Stimulated activated CD8-positive, alpha-beta memory T cell treated with anti-CD3 and anti-CD28 coated beads, Interleukin-15, amount 100 ng/mL, for 48 hours (primary cell): ENCODE measurements around the gene TBC1D13.
"Not testable (repeated sequence)": the region's sequence is repeated elsewhere in the genome, so short reads cannot be mapped to it uniquely, and the experiment has no call there.

Experiments
- DNase-seq, 2 donors: peaks; one replicate each; pipeline ENCODE4 v3.0.0-alpha.2; 2020; ENCODE audit warnings: low read depth in 2 of 2

The TBC1D13 gene

DNA sequence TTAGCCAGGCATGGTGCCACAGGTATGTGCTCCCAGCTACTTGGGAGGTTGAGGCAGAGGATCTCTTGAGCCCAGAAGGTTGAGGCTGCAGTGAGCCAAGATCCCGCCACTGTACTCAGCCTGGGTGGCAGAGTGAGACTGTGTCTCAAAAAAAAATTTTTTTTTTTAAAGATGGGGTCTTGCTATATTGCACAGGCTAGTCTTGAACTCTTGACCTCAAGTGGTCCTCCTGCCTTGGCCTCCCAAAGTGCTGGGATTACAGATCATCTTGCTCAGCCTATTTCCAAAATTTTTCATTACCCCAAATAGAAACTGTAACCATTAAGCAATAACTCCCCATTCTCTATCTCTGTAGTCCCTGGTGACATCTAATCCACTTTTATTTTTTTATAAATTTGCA is 4.4 kb upstream of the TBC1D13 start:
- no peak for DNase-seq

DNA sequence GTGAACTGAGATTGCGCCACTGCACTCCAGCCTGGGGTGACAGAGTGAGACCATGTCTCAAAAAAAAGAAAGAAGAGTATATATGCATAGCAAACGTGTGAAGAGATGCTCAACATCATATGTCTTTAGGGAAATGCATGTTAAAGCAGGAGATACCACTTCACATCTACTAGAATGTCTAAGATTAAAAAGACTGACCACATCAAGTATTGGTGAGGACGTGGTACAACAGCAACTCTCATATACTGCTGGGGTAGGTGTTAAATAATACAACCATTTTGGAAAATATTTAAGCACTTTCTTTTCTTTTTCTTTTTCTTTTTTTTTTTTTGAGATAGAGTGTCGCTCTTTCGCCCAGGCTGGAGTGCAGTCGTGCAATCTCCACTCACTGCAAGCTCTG is 1.6 kb upstream of the TBC1D13 start:
- DNase-seq = no peak

DNA sequence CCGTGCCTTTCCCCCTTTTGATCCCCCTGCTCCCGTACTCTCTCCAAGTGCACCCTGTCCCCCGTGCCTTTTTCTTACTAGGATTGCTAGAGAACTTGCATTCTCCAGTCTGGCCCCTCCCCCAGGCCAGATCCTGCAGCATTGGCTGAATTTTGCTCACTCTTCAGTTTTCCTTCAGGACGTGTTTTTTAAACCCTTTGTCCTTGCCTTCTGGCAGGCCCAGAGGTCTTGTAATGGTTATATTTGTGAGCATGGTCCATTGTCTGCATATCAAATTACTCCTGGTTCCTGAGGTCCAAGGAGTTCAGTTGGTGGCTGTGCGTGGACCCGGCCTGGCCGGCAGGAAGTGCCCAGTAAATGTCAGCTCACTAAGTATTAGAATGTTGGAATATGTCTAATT is 606 bp downstream of the TBC1D13 start:
- DNase-seq = no peak

DNA sequence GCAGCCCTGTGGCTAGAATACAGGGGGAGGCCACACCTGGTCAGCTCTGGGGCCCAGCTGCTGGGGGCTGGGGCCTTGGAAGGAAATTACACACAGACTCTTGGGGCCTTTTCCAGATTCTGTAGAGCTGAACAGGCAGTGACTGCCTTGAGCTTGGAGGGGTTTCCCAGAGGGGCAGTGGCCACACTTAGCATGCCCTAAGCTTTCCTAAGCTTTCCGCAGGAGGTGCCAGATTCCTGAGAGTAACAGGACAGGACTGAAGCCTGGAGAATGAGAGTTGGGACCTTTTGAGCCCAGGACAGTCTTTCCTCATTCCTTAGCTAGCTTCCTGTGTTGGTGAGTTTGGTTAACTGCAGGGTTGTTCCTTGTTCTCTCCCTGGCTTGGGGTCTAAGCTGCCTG is 1.4 kb downstream of the TBC1D13 start:
- DNase-seq = no peak

- DNase-seq = no peak
Observed at GRCh38 chr9:128790536-128790935, 3.5 kb downstream of the TBC1D13 start.

DNA sequence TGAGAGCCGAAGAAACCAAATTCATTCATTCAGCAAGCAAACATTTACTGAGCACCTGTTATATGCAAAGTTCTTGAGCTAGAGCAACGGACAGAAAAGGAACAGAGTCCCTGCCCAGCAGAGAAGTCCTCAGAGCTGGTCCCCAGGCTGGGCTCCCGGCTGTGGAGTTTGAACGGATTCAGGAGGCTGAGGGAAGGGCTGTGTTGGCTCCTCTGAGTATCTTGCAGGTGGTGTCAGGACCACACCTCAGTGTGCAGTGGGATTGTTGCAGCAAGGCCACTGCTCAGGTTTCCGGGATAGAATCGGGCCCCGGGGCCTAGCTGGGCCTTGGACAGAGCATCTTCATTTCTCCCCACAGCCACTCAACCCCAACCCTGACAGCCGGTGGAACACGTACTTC is 5.1 kb downstream of the TBC1D13 start:
- no peak for DNase-seq

DNA sequence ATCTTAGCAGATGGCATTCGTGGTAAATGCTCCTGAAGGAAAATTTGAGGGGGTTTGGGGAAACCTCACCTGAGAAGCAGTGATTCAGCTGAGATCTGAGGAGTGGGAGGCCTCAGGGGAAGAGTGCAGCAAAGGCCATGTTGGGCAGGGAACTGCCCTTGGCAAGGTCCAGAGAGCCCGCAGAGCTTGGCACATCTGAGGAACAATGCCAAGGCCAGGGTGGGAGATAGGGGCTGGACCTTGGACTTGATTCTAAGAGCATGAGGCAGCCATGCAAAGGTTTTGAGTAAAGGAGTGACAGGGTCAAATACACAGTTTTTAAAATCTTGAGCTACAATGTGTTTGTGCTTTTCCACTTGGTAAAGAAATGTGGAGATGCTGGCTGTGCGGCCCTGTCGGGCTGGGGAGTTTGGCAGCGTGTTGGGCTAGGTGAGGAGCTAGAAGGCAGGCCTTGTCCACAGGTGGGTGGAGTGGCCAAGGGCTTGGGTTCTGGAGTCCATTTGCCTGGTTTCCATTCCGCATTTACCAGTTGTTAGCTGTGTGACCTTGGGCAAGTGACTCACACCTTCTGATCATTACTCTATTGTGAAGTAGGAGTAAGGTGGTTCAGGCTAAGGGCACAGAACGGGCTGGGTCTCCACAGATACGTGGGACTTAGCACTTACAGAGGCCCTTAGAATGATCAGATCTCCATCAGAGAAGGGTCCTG is 6.1 kb downstream of the TBC1D13 start:
- DNase-seq = no peak

- DNase-seq = not testable (repeated sequence)
Observed at GRCh38 chr9:128794961-128795360, 7.9 kb downstream of the TBC1D13 start.

GRCh38 chr9:128798896-128799295 is 11.8 kb downstream of the TBC1D13 start:
- DNase-seq = no peak

DNA sequence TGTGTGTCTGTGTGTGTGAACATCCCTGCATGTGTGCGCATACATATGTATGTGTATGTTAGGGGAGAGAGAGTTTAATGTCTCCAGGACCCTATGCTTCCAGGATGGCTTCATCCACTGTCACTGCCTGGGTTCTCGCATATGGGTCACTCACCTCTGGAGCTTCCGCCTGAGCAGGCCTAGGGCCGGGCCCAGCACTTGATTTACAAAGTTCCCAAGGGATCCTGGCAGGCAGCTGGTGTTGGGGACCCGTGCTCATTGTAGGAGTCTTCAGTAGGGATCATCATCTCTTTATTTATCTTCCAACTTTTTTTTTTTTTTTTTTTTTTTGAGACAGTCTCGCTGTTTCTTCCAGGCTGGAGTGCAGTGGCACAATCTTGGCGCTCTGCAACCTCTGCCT is 13.0 kb downstream of the TBC1D13 start:
- no peak for DNase-seq

GRCh38 chr9:128802482-128802881 is 15.4 kb downstream of the TBC1D13 start:
- DNase-seq = no peak

DNA sequence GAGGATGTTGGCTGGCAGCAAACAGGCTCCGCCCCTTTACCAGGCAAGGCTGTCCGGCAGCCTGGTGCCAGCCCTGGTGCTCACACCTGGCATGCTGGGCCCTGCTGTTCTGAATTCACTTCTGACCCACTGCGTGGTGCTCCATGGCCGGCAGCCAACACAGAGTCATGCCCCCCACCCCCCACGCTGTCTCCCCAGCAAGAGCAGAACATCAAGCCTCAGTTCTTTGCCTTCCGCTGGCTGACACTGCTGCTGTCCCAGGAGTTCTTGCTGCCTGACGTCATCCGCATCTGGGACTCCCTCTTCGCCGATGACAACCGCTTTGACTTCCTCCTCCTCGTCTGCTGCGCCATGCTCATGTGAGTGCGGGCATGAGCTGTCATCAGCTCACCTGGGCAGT is 18.6 kb downstream of the TBC1D13 start:
- no peak for DNase-seq

GRCh38 chr9:128807827-128808226 is 20.8 kb downstream of the TBC1D13 start:
- DNase-seq = no peak

DNA sequence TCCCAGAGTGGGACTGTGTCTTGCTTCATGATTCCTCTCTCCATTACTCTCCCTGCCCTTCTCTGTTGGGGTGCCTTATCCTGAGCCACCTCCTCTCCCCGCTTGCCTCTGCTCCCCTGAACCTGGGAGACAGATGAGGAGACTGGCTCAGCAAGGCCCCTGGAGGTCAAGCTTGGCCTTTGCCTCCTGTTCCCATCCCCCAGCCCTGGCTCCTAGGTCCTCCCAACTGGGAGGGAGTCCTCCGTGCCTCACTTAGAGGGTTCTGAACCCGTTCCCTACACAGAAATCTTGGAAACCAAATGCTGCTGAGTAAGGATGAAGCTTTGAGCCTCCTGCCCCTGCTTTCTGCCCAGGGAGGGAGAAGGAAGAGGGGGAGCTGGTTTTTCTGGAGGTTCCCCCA is 21.5 kb downstream of the TBC1D13 start:
- no peak for DNase-seq

- DNase-seq = no peak
Observed at GRCh38 chr9:128809036-128809599, 22.1 kb downstream of the TBC1D13 start.

GRCh38 chr9:128809831-128810230 is 22.8 kb downstream of the TBC1D13 start:
- no peak for DNase-seq

DNA sequence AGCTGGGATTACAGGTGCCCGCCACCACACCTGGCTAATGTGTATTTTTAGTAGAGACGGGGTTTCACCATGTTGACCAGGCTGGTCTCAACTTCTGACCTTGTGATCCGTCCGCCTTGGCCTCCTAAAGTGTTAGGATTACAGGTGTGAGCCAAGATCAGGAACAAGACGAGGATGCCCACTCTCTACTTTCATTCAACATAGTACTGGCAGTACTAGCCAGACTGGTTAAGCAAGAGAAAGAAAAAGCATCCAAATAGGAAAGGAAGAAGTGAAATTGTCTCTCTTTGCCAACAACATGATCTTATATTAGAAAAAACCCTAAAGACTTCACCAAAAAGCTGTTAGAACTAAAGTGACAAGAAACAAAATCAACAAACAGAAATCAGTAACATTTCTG is 23.8 kb downstream of the TBC1D13 start:
- DNase-seq = no peak

DNA sequence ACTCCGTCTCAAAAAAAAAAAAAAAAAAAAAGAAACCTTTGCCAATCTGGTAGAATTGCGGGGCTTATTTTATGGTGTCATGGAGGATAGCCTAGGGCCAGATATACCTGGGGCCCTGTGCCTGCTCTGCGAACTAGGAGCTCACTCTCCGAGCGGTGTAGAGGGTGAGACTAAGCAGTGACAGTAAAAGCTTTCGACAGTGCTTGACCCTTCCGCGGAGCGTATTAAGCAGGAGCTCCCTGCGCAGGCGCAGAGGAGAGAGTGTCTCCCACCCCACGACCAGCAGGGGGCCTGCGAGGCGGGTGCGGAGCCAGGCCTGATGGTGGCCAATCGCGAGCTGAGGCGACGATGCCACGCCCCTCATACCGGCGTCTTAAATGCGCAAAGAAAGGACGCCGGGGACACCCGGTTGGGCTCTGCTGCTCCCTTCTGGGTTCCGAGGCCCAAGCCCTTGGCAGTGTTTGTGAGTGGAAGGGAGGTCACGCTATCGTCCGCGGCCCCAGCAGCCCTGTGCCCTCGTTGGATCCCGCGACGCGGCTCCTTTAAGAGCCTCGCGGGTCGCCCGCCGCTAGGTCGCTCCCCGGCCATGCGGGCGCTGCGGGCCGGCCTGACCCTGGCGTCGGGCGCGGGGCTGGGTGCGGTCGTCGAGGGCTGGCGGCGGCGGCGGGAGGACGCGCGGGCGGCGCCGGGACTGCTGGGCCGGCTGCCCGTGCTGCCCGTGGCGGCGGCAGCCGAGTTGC is 31.2 kb downstream of the TBC1D13 start, which contains the start of gene ENDOG:
Gene ENDOG (plus strand): TSS at position 402 of the 740 bp plus-strand sequence. CDS start 185 bp downstream, at position 587.
- DNase-seq = peak; percentile 98

DNA sequence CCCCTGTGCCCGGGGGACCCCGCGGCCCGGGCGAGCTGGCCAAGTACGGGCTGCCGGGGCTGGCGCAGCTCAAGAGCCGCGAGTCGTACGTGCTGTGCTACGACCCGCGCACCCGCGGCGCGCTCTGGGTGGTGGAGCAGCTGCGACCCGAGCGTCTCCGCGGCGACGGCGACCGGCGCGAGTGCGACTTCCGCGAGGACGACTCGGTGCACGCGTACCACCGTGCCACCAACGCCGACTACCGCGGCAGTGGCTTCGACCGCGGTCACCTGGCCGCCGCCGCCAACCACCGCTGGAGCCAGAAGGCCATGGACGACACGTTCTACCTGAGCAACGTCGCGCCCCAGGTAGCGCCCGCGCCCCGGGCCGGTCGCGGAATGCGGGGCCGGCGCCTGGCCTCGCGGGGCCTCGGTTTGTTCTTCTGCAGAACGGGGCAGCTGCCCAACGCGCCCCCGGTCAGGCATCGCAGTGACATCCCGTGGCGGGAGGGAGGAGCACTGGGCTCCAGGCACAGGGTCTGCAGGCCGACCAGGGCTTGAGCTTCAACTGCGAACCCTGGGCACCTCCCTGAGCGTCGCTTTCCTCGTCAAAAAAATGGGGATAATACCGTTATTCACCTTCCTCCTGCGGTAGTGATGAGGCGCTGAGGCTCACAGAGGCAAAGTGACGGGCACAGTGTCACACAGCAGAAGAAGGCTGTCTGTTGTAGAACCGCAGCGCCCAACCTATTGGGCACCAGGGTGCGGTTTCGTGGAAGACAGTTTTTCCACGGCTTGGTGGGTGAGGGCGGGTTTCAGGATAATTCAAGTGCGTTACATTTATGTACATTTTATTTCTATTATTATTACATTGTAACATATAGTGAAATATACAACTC is 32.0 kb downstream of the TBC1D13 start:
- no peak for DNase-seq

DNA sequence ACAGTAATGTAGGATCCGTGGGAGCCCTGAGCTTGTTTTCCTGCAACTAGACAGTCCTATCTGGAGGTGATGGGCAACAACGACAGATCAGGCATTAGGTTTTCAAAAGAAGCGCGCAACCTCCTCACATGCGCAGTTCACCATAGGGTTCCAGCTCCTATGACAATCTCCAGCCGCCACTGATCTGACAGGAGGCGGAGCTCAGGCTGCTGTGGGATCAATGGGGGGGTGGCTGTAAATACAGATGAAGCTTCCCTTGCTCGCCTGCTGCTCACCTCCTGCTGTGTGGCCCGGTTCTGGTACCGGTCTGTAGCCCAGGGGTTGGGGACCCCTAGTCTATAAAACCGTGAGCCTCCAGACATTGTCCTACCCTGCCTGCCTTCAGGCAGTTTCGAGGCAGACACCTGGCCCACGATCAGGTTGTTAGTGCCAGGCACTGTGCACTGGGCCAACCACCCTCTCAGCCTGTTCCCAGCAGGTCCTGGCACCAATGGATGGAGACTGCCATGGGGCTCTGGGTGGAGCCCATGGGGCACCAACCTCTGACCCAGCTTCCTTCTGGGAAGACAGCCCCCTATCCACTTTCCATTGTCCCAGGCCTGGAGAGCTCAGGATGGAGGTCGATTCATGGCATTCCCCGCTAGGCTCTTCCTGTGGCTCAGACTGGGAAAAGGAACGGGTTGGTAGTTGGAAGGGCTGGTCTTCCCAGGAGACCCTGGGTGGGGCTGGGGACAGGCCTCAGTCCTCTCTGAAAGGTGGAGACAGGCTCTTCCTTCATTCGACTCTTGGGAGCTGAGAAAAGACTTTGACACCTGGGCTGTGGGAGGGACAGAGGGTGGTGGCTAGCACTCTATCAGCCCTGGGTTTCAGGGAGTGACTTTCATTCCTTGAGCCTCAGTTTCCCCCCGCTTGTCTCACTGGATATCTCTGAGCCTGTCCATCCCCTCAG is 32.9 kb downstream of the TBC1D13 start:
- no peak for DNase-seq
